CD14-positive monocyte (primary cell): Measurements from ENCODE around the gene ELK1. TPM values are rescaled to one million over a fixed set of nuclear protein-coding genes. Genes with fewer than 3 reads are reported as not detected.
A peak's percentile ranks its signal among the peaks of the same experiment; 100 is the strongest.

Experiments used
- DNase-seq, 3 donors: peaks; one replicate each; pipeline ENCODE4 v3.0.0-alpha.2; 2011 to 2022
- H2AFZ ChIP-seq: 2 replicates; pipeline ENCODE4 v1.6.0; 2012; ENCODE audit warnings: mild to moderate bottlenecking, low read depth, low read length, inconsistent platforms; ENCODE audit not compliant: insufficient read depth, poor library complexity, severe bottlenecking
- H3K27ac ChIP-seq, 2 donors: 1 replicate in 1 of 2; 2 replicates in 1 of 2; pipeline ENCODE4 v1.5.1; 2012 to 2013; ENCODE audit warnings: low read length in 2 of 2, control low read depth in 1 of 2, inconsistent platforms in 1 of 2, low read depth in 1 of 2, mild to moderate bottlenecking in 1 of 2
- H3K27me3 ChIP-seq, 2 donors: one replicate each; pipeline versions ENCODE4 v1.6.0 to v1.6.1; 2011 to 2013; ENCODE audit warnings: low read length in 2 of 2; ENCODE audit not compliant: control insufficient read depth in 2 of 2, insufficient read depth in 2 of 2
- H3K36me3 ChIP-seq, 2 donors: replicated peaks in 1 of 2; 1 replicate in 1 of 2; 2 replicates in 1 of 2; pipeline versions ENCODE4 v1.5.1 to v1.6.1; 2012 to 2013; ENCODE audit warnings: low read length in 2 of 2, control low read depth in 1 of 2, inconsistent platforms in 1 of 2, mild to moderate bottlenecking in 1 of 2; ENCODE audit not compliant: insufficient read depth in 2 of 2, control insufficient read depth in 1 of 2
- H3K4me1 ChIP-seq, 2 donors: 1 replicate in 1 of 2; 2 replicates in 1 of 2; pipeline versions ENCODE4 v1.5.1 to v1.6.1; 2012 to 2013; ENCODE audit warnings: low read length in 2 of 2, control low read depth in 1 of 2, inconsistent platforms in 1 of 2, mild to moderate bottlenecking in 1 of 2, moderate library complexity in 1 of 2; ENCODE audit not compliant: insufficient read depth in 2 of 2, control insufficient read depth in 1 of 2
- H3K4me2 ChIP-seq: replicated peaks from 2 replicates; pipeline ENCODE3; 2012; ENCODE audit warnings: low read length, moderate library complexity, mild to moderate bottlenecking; ENCODE audit not compliant: poor library complexity, severe bottlenecking; ENCODE audit errors: extremely low read depth
- H3K4me3 ChIP-seq, 3 experiments: fragments of 200-600 bp in 1 of 3; sonication (generic) in 1 of 3; replicated peaks in 1 of 3; 1 replicate in 2 of 3; 2 replicates in 1 of 3; pipeline ENCODE4 v1.5.1; 2011 to 2013; ENCODE audit warnings: low read length in 3 of 3, mild to moderate bottlenecking in 3 of 3, control low read depth in 2 of 3, low read depth in 2 of 3, inconsistent platforms in 1 of 3, moderate library complexity in 1 of 3
- H3K79me2 ChIP-seq: 2 replicates; pipeline ENCODE4 v1.6.0; 2012; ENCODE audit warnings: mild to moderate bottlenecking, control low read depth, inconsistent platforms, low read length, moderate library complexity; ENCODE audit not compliant: insufficient read depth
- H3K9ac ChIP-seq: 2 replicates; pipeline ENCODE4 v1.6.0; 2017; ENCODE audit warnings: low read length, mild to moderate bottlenecking; ENCODE audit not compliant: insufficient read depth, poor library complexity, severe bottlenecking
- H3K9me3 ChIP-seq, 2 donors: replicated peaks in 1 of 2; 1 replicate in 1 of 2; 2 replicates in 1 of 2; pipeline versions ENCODE4 v1.5.1 to v1.6.1; 2012 to 2013; ENCODE audit warnings: low read length in 2 of 2, control low read depth in 1 of 2; ENCODE audit not compliant: control insufficient read depth in 1 of 2, insufficient read depth in 1 of 2
- H4K20me1 ChIP-seq: 2 replicates; pipeline ENCODE4 v1.6.0; 2012; ENCODE audit warnings: mild to moderate bottlenecking, low read length, control low read depth, moderate library complexity; ENCODE audit not compliant: insufficient read depth
- H3K27ac Mint-ChIP-seq, 7 donors: one replicate each; pipeline ENCODE4 v1.8.0; 2020; ENCODE audit warnings: mild to moderate bottlenecking in 7 of 7, mixed read lengths in 7 of 7, moderate library complexity in 6 of 7, inconsistent platforms in 2 of 7
- H3K27me3 Mint-ChIP-seq, 3 donors: one replicate each; pipeline ENCODE4 v1.8.0; 2021 to 2022; ENCODE audit warnings: low read depth in 3 of 3, mild to moderate bottlenecking in 3 of 3, mixed read lengths in 3 of 3, moderate library complexity in 3 of 3, inconsistent platforms in 1 of 3
- H3K36me3 Mint-ChIP-seq, 2 donors: one replicate each; pipeline ENCODE4 v1.8.0; 2020; ENCODE audit warnings: mixed read lengths in 2 of 2, inconsistent platforms in 1 of 2, mild to moderate bottlenecking in 1 of 2
- H3K4me1 Mint-ChIP-seq: one replicate; pipeline ENCODE4 v1.8.0; 2020; ENCODE audit warnings: mild to moderate bottlenecking, mixed read lengths
- H3K4me3 Mint-ChIP-seq, 2 donors: one replicate each; pipeline ENCODE4 v1.8.0; 2020; ENCODE audit warnings: mild to moderate bottlenecking in 2 of 2, mixed read lengths in 2 of 2, moderate library complexity in 1 of 2
- H3K9me3 Mint-ChIP-seq, 7 donors: one replicate each; pipeline ENCODE4 v1.8.0; 2020 to 2022; ENCODE audit warnings: mixed read lengths in 7 of 7, mild to moderate bottlenecking in 6 of 7, moderate library complexity in 6 of 7, inconsistent platforms in 2 of 7
- CTCF ChIP-seq: fragments of 200-600 bp; IDR thresholded peaks from one replicate; pipeline ENCODE4 v1.8.0; 2022; ENCODE audit warnings: antibody characterized with exemption, mild to moderate bottlenecking
- WGBS: methylation state at CpG from one replicate; pipeline ENCODE4 v1.1.5; 2013; ENCODE audit warnings: missing lambda C conversion rate; ENCODE audit not compliant: insufficient coverage; 5-methylcytosine and 5-hydroxymethylcytosine counted together
- intact Hi-C, 2 donors: fragments of 100-400 bp; cut with micrococcal nuclease; formaldehyde crosslinking; loops; one replicate each; pipeline versions ENCODE4 v1.15.0 to v1.15.1; 2023
- polyA plus RNA-seq, 3 donors: library from polyadenylated mRNA; depleted of rRNA in 1 of 3; unstranded in 2 of 3; stranded (reverse) in 1 of 3; fragments of 300-500 nt in 2 of 3; fragments of >200 nt in 1 of 3; fragmentation: Illumina TruSeq in 2 of 3; gene quantifications; 1 replicate in 2 of 3; 2 replicates in 1 of 3; pipeline ENCODE4 v1.2.3, GENCODE V29; 2012 to 2021

ELK1 gene
- polyA plus RNA-seq, 3 donors, result 9.5 to 11.9 (median 10.7) TPM

- TF ChIP-seq CTCF, result no peak
- H3K36me3 Mint-ChIP-seq, result peaks cover 19 to 38% of the 10 kb centered on the region in 2 donors
- intact Hi-C loops, result loop anchor here (5.0 to 10.0 kb wide), 2 partner anchors 89 to 184 kb away; partner anchors contain the start of genes ARAF (in 1 of the 2) and ZNF81 (in 1 of the 2)
- H3K4me1 ChIP-seq, result peaks cover 23 to 27% of the 10 kb centered on the region in 2 donors
- peak overlapping the region; percentile 88 to 95 (median 94) for H3K27ac Mint-ChIP-seq
- peak overlapping the region; percentile 83 to 92 for H3K4me3 Mint-ChIP-seq
- peak overlapping the region; percentile 40 to 80 (median 65) for H3K4me3 ChIP-seq
- no peaks in the 10 kb centered on the region for H4K20me1 ChIP-seq
- peak overlapping the region; percentile 71 for H3K4me2 ChIP-seq
- peaks cover 20 to 46% of the 10 kb centered on the region in 2 donors for H3K36me3 ChIP-seq
- H3K27me3 ChIP-seq, result no peaks in the 10 kb centered on the region
- no peaks in the 10 kb centered on the region for H3K9me3 ChIP-seq
- peak overlapping the region; percentile 60 to 76 for H3K27ac ChIP-seq
- WGBS, result 8% methylated on average over 16 of the region's 19 CpGs
- peaks cover 25% of the 10 kb centered on the region for H3K4me1 Mint-ChIP-seq
- H3K9ac ChIP-seq, result peak overlapping the region; percentile 38
- H3K79me2 ChIP-seq, result peaks cover 13% of the 10 kb centered on the region
- no peak for DNase-seq
- H3K27me3 Mint-ChIP-seq, result peaks cover 0 to 3% (median 2%) of the 10 kb centered on the region in 3 donors
- H2AFZ ChIP-seq, result peak overlapping the region; percentile 54
- H3K9me3 Mint-ChIP-seq, result peaks cover 0 to 6% (median 5%) of the 10 kb centered on the region in 7 donors
Measured at GRCh38 chrX:47651043-47651905, 911 bp upstream of the ELK1 start.

GRCh38 chrX:47649781-47650163 lies 591 bp downstream of the ELK1 start:
- peaks cover 11 to 31% of the 10 kb centered on the region in 2 donors for H3K36me3 ChIP-seq
- Mint-ChIP-seq H3K36me3 (peaks cover 10 to 32% of the 10 kb centered on the region in 2 donors), H3K4me3 (peak overlapping the region; percentile 83 to 88), H3K27me3 (peaks cover 0 to 3% (median 2%) of the 10 kb centered on the region in 3 donors), H3K9me3 (peaks cover 0 to 6% (median 5%) of the 10 kb centered on the region in 7 donors), H3K4me1 (peaks cover 27% of the 10 kb centered on the region), H3K27ac (peak overlapping the region; percentile 43 to 95 (median 82))
- WGBS, result no CpG with 5 or more reads among the region's 11 CpGs
- peak overlapping the region; percentile 65 for H3K9ac ChIP-seq
- intact Hi-C loops, result loop anchor here (5.0 to 10.0 kb wide), 3 partner anchors 87 to 455 kb away; partner anchors contain the start of genes ARAF (in 1 of the 2), UBA1 (in 1 of the 2) and ZNF81 (in 1 of the 2)
- no peak for TF ChIP-seq CTCF
- no peaks in the 10 kb centered on the region for H3K9me3 ChIP-seq
- no peaks in the 10 kb centered on the region for H3K27me3 ChIP-seq
- peak overlapping the region; percentile 55 to 80 (median 65) for H3K4me3 ChIP-seq
- H3K4me2 ChIP-seq, result peak overlapping the region; percentile 71
- no peak overlapping the region for H2AFZ ChIP-seq
- DNase-seq, result no peak
- peaks cover 23 to 27% of the 10 kb centered on the region in 2 donors for H3K4me1 ChIP-seq
- peaks cover 16% of the 10 kb centered on the region for H3K79me2 ChIP-seq
- no peaks in the 10 kb centered on the region for H4K20me1 ChIP-seq
- peak overlapping the region in 1 of 2 donors; percentile 76 for H3K27ac ChIP-seq
